ENCODE data around the gene CACNA1A.

Gene CACNA1A

GRCh38 chr19:13356686-13357280 lies 149.5 kb downstream of the CACNA1A start:
- no peak for DNase-seq

GRCh38 chr19:13356185-13356584 lies 150.1 kb downstream of the CACNA1A start:
- DNase-seq: no peak

DNA sequence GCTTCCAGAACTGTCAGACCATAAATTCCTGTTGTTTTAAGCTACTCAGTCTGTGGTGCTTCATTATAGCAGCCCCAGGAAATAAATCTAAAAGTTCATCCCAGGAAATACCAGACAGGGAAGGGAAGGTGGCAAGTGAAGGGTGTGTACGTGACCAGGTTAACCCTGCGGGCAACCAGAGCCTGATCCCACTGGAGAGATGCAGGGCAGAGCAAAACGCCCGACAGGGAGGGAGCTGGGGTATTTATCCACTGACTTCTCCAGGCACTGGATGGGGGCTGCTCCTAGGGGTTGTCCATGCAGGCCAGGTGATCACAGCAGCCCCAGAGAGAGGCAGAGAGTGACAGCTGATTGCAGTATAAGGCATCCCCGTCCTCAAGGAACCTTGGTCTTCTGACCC lies 150.9 kb downstream of the CACNA1A start:
- DNase-seq: no peak

- DNase-seq: no peak
Observed at GRCh38 chr19:13353625-13354024, 152.7 kb downstream of the CACNA1A start.

- DNase-seq: no peak
Observed at GRCh38 chr19:13350759-13351158, 155.5 kb downstream of the CACNA1A start.

GRCh38 chr19:13350072-13350471 lies 156.2 kb downstream of the CACNA1A start:
- DNase-seq: no peak

DNA sequence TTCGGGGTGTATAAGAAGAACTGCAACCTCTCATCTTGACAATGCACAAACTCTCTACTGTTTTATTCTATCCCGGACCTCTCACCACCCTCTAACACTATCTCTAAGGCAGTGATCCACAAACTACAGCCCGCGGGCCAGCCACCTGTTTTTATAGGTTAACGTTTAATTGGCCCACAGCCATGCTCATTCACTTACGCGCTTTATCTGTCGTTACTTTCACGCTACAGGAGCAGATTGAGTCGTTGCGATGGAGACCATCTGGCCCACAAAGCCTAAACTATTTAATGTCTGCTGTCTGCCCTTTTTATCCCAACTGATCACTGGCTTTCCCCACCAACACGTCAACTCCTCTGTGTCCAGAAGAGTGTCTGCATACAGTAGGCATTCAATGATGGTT lies 158.9 kb downstream of the CACNA1A start:
- no peak for DNase-seq

DNA sequence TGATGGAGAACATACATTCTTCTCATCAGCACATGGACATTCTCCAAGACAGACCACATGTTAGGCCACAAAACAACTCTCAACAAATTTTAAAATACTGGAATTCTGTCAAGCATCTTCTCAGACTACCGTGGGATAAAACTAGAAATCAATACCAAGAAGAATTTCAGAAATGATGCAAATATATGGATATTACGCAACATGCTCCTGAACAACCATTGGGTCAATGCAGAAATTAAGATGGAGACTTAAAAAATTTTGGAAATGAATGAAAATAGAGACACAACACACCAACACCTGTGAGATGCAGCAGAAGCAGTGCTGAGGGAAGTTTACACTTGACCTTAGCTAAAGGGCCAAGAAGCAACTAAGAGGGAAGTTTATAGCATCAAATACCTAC lies 162.8 kb downstream of the CACNA1A start:
- DNase-seq: no peak

DNA sequence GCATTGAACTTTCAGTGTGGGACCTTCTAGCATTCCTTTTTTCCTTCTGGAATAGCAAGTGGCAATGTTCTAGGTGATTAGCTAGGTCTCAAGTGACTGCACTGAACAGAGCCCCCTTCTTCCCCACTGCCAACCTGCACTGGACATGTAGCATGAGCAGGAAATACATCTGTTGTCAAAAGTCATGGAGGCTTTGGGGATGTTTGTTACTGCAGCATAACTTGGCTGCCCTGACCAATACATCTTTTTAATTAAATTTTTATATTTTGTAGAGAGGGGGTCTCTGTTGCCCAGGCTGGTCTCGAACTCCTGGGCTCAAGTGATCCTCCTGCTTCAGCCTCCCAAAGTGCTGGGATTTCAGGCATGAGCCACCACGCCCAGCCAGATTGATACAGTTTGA lies 163.6 kb downstream of the CACNA1A start:
- no peak for DNase-seq

GRCh38 chr19:13339869-13340268 lies 166.4 kb downstream of the CACNA1A start:
- DNase-seq: no peak

- no peak for DNase-seq
Observed at GRCh38 chr19:13337181-13337580, 169.1 kb downstream of the CACNA1A start.

DNA sequence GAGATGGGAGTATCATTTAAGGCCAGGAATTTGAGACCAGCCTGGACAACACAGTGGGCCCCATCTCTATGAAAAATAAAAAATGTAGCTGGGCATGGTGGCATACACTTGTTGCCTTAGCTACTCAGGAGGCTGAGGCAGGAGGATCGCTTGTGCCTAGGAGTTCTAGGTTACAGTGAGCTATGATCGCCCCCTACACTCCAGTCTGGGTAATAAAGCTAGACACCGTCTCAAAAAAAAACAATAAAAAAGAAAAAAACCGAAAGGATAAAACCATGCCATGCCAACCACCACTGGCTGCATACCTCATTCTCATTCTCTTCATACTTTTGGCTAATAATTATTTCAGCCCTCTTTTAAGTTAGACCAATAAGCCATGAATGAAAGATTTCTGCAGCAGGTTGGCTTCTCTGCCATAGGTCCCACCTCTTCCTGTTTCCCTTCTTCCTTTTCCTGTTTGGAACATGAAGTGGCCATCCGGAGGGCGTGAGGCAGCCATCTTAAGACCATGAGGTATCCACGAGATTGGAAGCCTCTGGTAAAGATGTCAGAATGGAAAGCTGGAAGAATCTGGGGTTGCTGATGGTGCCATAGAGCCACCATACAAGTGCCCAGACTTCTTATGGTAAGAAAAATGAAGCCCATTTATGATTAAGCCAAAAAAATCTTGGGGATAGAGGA lies 171.3 kb downstream of the CACNA1A start:
- no peak for DNase-seq

GRCh38 chr19:13330285-13330684 lies 176.0 kb downstream of the CACNA1A start:
- no peak for DNase-seq

- DNase-seq: no peak
Observed at GRCh38 chr19:13329766-13330165, 176.5 kb downstream of the CACNA1A start.

- no peak for DNase-seq
Observed at GRCh38 chr19:13328241-13328640, 178.0 kb downstream of the CACNA1A start.

DNA sequence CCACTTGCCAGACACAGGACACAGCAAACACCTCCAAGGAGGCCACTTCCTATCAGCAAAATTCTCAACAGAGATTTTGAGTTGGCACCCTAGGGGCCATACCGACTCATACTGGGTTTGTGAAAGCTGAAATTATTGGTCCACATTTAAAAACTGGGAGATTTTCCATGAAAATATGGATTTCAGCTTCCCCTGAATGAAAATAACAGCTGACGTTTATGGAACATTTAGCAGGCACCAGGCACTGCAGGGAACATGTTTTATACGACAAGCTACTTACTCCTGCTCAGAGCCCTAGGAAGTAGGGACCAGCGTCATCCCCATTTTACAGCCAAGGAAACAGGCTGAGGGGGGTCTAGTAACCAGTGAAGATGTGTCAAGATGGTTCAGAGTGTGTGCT lies 186.8 kb downstream of the CACNA1A start:
- DNase-seq: no peak

DNA sequence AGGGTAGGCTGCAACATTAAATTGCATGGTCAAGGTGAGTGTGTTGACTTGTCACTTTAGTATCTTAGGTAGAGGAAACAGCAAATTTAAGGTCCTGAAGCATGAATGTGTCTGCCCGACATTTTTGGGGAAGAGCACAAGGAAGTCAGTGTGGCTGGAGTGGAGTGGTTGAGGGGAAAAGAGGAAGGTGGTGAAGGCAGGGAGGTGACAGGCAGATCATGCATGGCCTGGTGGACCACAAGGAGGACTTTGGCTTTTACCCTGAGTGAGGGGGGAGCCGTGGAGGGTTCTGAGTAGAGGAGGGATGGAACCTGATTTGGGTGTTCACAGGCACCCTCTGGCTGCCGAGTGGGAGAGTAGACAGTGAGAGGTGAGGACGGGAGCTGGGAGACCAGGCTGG lies 188.1 kb downstream of the CACNA1A start:
- DNase-seq: no peak

- no peak for DNase-seq
Observed at GRCh38 chr19:13315495-13315894, 190.8 kb downstream of the CACNA1A start.

GRCh38 chr19:13314761-13315160 lies 191.5 kb downstream of the CACNA1A start:
- no peak for DNase-seq

DNA sequence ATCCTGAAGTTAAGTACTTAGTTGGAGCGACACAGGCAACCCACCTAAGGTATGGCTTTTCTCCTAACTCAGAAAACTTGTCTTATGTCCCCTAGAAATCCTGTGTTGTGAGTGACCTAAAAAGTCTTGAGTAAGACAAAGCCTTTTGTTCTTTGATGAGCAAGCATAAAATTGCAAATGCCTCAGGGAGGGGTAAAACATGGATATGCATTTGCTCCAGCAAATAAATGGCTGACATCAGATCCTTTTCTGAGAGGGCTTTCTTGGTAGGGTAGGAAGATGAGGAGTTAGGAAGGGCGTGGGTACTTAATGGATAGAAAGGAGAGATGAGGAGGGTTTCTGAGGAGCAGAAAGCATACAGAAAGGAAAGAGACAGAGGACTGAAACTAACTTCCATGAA lies 192.4 kb downstream of the CACNA1A start:
- DNase-seq: no peak

DNA sequence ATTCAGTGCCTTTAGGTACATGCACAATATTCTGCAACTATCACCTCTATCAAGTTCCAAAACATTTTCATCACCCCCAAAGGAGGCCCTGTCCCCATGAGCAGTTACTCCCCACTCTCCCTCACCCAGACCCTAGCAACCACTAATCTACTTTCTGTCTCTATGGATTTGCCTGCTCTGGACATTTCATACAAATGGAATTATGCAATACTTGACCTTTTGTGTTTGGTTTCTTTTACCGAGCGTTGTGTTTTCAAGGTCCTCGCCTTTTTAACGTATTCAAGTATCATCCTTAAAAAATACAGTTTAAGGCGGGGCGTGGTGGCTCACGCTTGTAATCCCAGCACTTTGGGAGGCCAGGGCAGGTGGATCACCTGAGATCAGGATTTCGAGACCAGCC lies 196.4 kb downstream of the CACNA1A start:
- no peak for DNase-seq

DNA sequence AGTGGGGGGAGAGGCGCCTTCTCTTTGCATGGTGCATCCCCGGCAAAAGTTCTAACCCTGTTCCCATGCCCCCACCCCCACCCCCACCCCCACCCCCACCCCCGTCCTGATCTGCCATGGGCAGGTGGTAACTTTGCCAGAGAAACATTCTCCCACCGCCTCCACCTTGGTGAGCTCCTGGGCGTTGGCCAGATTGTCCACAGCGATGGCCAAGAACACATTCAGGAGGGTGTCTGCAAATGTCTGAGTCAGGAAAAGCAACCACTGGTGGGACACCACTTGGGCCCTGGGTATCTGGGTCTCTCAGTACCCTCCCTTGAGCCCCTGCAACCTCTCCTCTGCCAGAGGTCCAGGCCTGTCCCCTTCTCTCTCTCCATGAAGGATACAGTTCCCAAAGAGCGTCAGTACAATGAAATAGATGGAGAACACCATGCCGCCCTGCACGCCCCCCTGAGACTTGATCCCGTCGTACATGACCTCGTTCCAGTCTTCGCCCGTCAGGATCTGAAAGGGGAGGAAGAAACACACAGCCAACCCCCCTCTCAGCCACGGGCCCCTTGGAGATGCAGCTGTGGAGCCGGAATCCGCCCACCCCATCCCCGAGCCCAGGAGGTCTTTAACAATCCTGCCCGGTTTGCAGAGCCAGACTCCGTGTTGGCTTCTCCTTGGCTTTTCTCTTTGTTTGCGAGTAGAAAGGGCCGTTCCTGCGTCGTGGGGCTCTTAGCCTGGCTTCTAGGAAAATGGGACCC lies 202.7 kb downstream of the CACNA1A start:
- no peak for DNase-seq

DNA sequence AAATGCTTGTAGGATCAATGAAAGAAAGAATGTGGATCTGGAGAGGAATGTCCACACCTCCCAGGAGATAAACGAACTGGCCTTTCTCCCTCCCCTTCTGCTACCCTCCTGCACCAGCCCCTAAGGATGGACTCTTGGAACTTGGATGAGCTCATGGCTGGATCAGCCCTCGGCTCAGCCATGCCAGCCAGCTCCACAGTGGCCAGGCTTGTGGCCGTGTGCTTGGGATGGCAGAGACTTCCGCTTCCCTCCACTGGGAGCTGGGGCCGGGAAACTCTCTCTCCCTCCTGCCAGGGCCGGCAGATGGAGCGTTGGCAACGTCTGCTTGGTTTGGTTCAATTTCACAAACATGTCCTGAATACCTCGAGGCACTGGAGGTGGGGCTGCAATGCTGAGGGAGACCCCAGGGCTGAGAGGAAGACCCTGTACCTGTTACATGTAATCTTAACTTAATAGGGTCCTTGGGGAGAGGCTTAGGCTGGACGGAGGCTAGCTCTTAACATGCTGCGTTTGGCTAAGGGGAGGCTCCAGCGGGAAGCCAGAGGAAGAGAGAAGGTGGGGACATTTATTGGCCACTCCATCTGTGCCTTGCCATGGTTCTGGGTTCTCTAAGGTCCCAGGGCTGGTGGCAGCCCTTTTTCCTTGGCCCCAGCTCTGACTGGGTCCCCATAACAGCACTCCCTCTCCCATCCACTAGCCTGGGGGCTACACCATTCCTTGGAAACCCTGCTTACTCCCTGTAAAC lies 203.6 kb downstream of the CACNA1A start:
- no peak for DNase-seq
